Esophagus mucosa (tissue), 1 donor: ENCODE measurements around the gene DLG1. TPM values are rescaled to one million over a fixed set of nuclear protein-coding genes. Genes with fewer than 3 reads are reported as not detected.

ENCODE experiments used
- ATAC-seq: fragments of 200-7000 bp; cut with Tn5 transposase; one replicate; pipeline ENCODE4 v1.9.1; 2020
- total RNA-seq: library from RNA; stranded (reverse); gene quantifications from one replicate; pipeline ENCODE4 v1.2.4, GENCODE V29; 2023
- donor health status: DM: yes; HTN: yes; CAD: no.

The DLG1 gene
- total RNA-seq, 1 donor from 2014 or later: 113 TPM

- ATAC-seq: no peak
These were observed 285.9 kb downstream of the DLG1 start for GRCh38 chr3:197012540-197012883.

GRCh38 chr3:197011780-197012539 lies 286.5 kb downstream of the DLG1 start:
- ATAC-seq: no peak

GRCh38 chr3:197010556-197011351 lies 287.7 kb downstream of the DLG1 start:
- no peak for ATAC-seq

GRCh38 chr3:197009532-197010019 lies 288.8 kb downstream of the DLG1 start:
- ATAC-seq: no peak

- ATAC-seq: no peak
These were observed 289.8 kb downstream of the DLG1 start for GRCh38 chr3:197008436-197009209.

- ATAC-seq: no peak
These were observed 290.5 kb downstream of the DLG1 start for GRCh38 chr3:197007953-197008352.

GRCh38 chr3:197007296-197007940 lies 291.0 kb downstream of the DLG1 start:
- no peak for ATAC-seq

GRCh38 chr3:197006860-197007259 lies 291.6 kb downstream of the DLG1 start:
- no peak for ATAC-seq

- no peak for ATAC-seq
These were observed 292.0 kb downstream of the DLG1 start for GRCh38 chr3:197006446-197006845.

- ATAC-seq: peak; percentile 38
These were observed 294.7 kb downstream of the DLG1 start for GRCh38 chr3:197003461-197004385.

- ATAC-seq: peak; percentile 77
These were observed 295.5 kb downstream of the DLG1 start for GRCh38 chr3:197002701-197003454.

GRCh38 chr3:197001972-197002700 lies 296.3 kb downstream of the DLG1 start:
- peak; percentile 17 for ATAC-seq

GRCh38 chr3:197001106-197001971 lies 297.1 kb downstream of the DLG1 start:
- peak; percentile 31 for ATAC-seq

GRCh38 chr3:197000211-197000610 lies 298.2 kb downstream of the DLG1 start:
- peak; percentile 11 for ATAC-seq

- no peak for ATAC-seq
These were observed 299.2 kb downstream of the DLG1 start for GRCh38 chr3:196998966-196999760.

GRCh38 chr3:196997311-196997710 lies 301.1 kb downstream of the DLG1 start:
- no peak for ATAC-seq

- peak; percentile 65 for ATAC-seq
These were observed 301.8 kb downstream of the DLG1 start for GRCh38 chr3:196996454-196997265.
